ENCODE measurements around the gene CFAP43.
A peak's percentile ranks its signal among the peaks of the same experiment; 100 is the strongest.

Gene CFAP43

GRCh38 chr10:104264783-104265182 lies 32.6 kb upstream of the CFAP43 start:
- Mint-ChIP-seq H3K27ac (peak overlapping the region; percentile 39), H3K36me3 (peaks cover 46% of the 10 kb centered on the region)
- ATAC-seq = no peak

GRCh38 chr10:104262055-104262454 lies 29.9 kb upstream of the CFAP43 start:
- Mint-ChIP-seq H3K27me3 (no peaks in the 10 kb centered on the region), H3K36me3 (peaks cover 60% of the 10 kb centered on the region)

More at GRCh38 chr10:104264783-104265182, 32.6 kb upstream of the CFAP43 start:
- no peaks in the 10 kb centered on the region for H3K9me3 Mint-ChIP-seq
- peaks cover 62% of the 10 kb centered on the region for H3K4me1 Mint-ChIP-seq
- no peaks in the 10 kb centered on the region for H3K27me3 Mint-ChIP-seq
- H3K4me3 Mint-ChIP-seq = no peak overlapping the region

GRCh38 chr10:104260775-104261115 lies 28.6 kb upstream of the CFAP43 start:
- peak; percentile 56 for ATAC-seq
- peak overlapping the region; percentile 76 for H3K27ac Mint-ChIP-seq

More at GRCh38 chr10:104262055-104262454, 29.9 kb upstream of the CFAP43 start:
- Mint-ChIP-seq H3K4me1 (peaks cover 64% of the 10 kb centered on the region), H3K4me3 (no peak overlapping the region), H3K9me3 (no peaks in the 10 kb centered on the region), H3K27ac (peak overlapping the region; percentile 76)
- no peak for ATAC-seq

GRCh38 chr10:104259999-104260774 lies 28.0 kb upstream of the CFAP43 start:
- Mint-ChIP-seq H3K27ac (peak overlapping the region; percentile 76), H3K36me3 (peaks cover 49% of the 10 kb centered on the region), H3K9me3 (no peaks in the 10 kb centered on the region), H3K27me3 (no peaks in the 10 kb centered on the region), H3K4me1 (peaks cover 66% of the 10 kb centered on the region), H3K4me3 (peak overlapping the region; percentile 1)
- no peak for ATAC-seq

More at GRCh38 chr10:104260775-104261115, 28.6 kb upstream of the CFAP43 start:
- H3K27me3 Mint-ChIP-seq = no peaks in the 10 kb centered on the region
- H3K4me1 Mint-ChIP-seq = peaks cover 67% of the 10 kb centered on the region
- H3K9me3 Mint-ChIP-seq = no peaks in the 10 kb centered on the region
- H3K36me3 Mint-ChIP-seq = peaks cover 54% of the 10 kb centered on the region
- H3K4me3 Mint-ChIP-seq = peak overlapping the region; percentile 1

GRCh38 chr10:104259456-104259855 lies 27.3 kb upstream of the CFAP43 start:
- H3K4me1 Mint-ChIP-seq = peaks cover 65% of the 10 kb centered on the region
- peak overlapping the region; percentile 76 for H3K27ac Mint-ChIP-seq
- H3K4me3 Mint-ChIP-seq = no peak overlapping the region
- ATAC-seq = no peak
- H3K9me3 Mint-ChIP-seq = no peaks in the 10 kb centered on the region
- peaks cover 46% of the 10 kb centered on the region for H3K36me3 Mint-ChIP-seq
- H3K27me3 Mint-ChIP-seq = no peaks in the 10 kb centered on the region

GRCh38 chr10:104258209-104258608 lies 26.0 kb upstream of the CFAP43 start:
- Mint-ChIP-seq H3K9me3 (no peaks in the 10 kb centered on the region), H3K4me1 (peaks cover 67% of the 10 kb centered on the region), H3K27ac (no peak overlapping the region), H3K4me3 (no peak overlapping the region), H3K36me3 (peaks cover 39% of the 10 kb centered on the region), H3K27me3 (no peaks in the 10 kb centered on the region)
- no peak for ATAC-seq

- no peak overlapping the region for H3K27ac Mint-ChIP-seq
- no peaks in the 10 kb centered on the region for H3K9me3 Mint-ChIP-seq
- H3K36me3 Mint-ChIP-seq = peaks cover 39% of the 10 kb centered on the region
- no peak overlapping the region for H3K4me3 Mint-ChIP-seq
- no peak for ATAC-seq
- no peaks in the 10 kb centered on the region for H3K27me3 Mint-ChIP-seq
- peaks cover 67% of the 10 kb centered on the region for H3K4me1 Mint-ChIP-seq
Observed at GRCh38 chr10:104257235-104257634, 25.1 kb upstream of the CFAP43 start.

- peak overlapping the region; percentile 81 for H3K27ac Mint-ChIP-seq
- H3K4me1 Mint-ChIP-seq = peaks cover 64% of the 10 kb centered on the region
- ATAC-seq = no peak
- no peaks in the 10 kb centered on the region for H3K9me3 Mint-ChIP-seq
- peak overlapping the region; percentile 43 for H3K4me3 Mint-ChIP-seq
- peaks cover 36% of the 10 kb centered on the region for H3K36me3 Mint-ChIP-seq
- H3K27me3 Mint-ChIP-seq = no peaks in the 10 kb centered on the region
Observed at GRCh38 chr10:104256335-104256961, 24.3 kb upstream of the CFAP43 start.

- peaks cover 26% of the 10 kb centered on the region for H3K36me3 Mint-ChIP-seq
- H3K9me3 Mint-ChIP-seq = no peaks in the 10 kb centered on the region
- H3K4me1 Mint-ChIP-seq = peaks cover 54% of the 10 kb centered on the region
Observed at GRCh38 chr10:104255311-104255981, 23.3 kb upstream of the CFAP43 start.

GRCh38 chr10:104254493-104255310 lies 22.5 kb upstream of the CFAP43 start, which contains the start of gene GSTO1:
Gene GSTO1 (plus strand): TSS chr10:104254892. CDS start chr10:104254929, 37 bp downstream.
- Mint-ChIP-seq H3K36me3 (peaks cover 19% of the 10 kb centered on the region), H3K9me3 (no peaks in the 10 kb centered on the region), H3K27me3 (no peaks in the 10 kb centered on the region), H3K27ac (peak within 1 kb of the TSS; percentile 81), H3K4me1 (peaks cover 46% of the 10 kb centered on the region), H3K4me3 (peak within 1 kb of the TSS; percentile 85)
- ATAC-seq = peak; percentile 83

More at GRCh38 chr10:104255311-104255981, 23.3 kb upstream of the CFAP43 start:
- peak; percentile 63 for ATAC-seq
- Mint-ChIP-seq H3K27ac (peak overlapping the region; percentile 81), H3K27me3 (no peaks in the 10 kb centered on the region), H3K4me3 (peak overlapping the region; percentile 85)

- Mint-ChIP-seq H3K9me3 (no peaks in the 10 kb centered on the region), H3K4me3 (peak overlapping the region; percentile 85), H3K4me1 (peaks cover 37% of the 10 kb centered on the region), H3K27me3 (no peaks in the 10 kb centered on the region), H3K27ac (peak overlapping the region; percentile 81), H3K36me3 (peaks cover 11% of the 10 kb centered on the region)
- no peak for ATAC-seq
Observed at GRCh38 chr10:104253606-104254410, 21.6 kb upstream of the CFAP43 start.

GRCh38 chr10:104253106-104253505 lies 20.9 kb upstream of the CFAP43 start:
- Mint-ChIP-seq H3K4me3 (peak overlapping the region; percentile 24), H3K9me3 (no peaks in the 10 kb centered on the region), H3K36me3 (peaks cover 4% of the 10 kb centered on the region), H3K27me3 (no peaks in the 10 kb centered on the region), H3K27ac (peak overlapping the region; percentile 81), H3K4me1 (peaks cover 30% of the 10 kb centered on the region)
- no peak for ATAC-seq

- Mint-ChIP-seq H3K27ac (no peak overlapping the region), H3K27me3 (no peaks in the 10 kb centered on the region), H3K36me3 (no peaks in the 10 kb centered on the region), H3K4me3 (no peak overlapping the region), H3K4me1 (peaks cover 26% of the 10 kb centered on the region), H3K9me3 (no peaks in the 10 kb centered on the region)
- no peak for ATAC-seq
Observed at GRCh38 chr10:104252368-104252767, 20.2 kb upstream of the CFAP43 start.

- Mint-ChIP-seq H3K27me3 (no peaks in the 10 kb centered on the region), H3K27ac (no peak overlapping the region), H3K4me1 (peaks cover 25% of the 10 kb centered on the region), H3K4me3 (no peak overlapping the region), H3K36me3 (no peaks in the 10 kb centered on the region), H3K9me3 (no peaks in the 10 kb centered on the region)
- no peak for ATAC-seq
Observed at GRCh38 chr10:104251443-104251842, 19.3 kb upstream of the CFAP43 start.

Measured in stimulated activated memory B cell treated with anti-CD40 and anti-IgM and Interleukin-4, amounts not matched to agents 10 μg/mL and 1 μg/mL and 100 μg/mL, for 72 hours (primary cell).